NCI-H69 (cell line): ENCODE measurements around the gene DTL.

Experiments
- DNase-seq: peaks from one replicate; lab custom pipeline; 2025; lab: John Stamatoyannopoulos, UW

DTL gene

DNA sequence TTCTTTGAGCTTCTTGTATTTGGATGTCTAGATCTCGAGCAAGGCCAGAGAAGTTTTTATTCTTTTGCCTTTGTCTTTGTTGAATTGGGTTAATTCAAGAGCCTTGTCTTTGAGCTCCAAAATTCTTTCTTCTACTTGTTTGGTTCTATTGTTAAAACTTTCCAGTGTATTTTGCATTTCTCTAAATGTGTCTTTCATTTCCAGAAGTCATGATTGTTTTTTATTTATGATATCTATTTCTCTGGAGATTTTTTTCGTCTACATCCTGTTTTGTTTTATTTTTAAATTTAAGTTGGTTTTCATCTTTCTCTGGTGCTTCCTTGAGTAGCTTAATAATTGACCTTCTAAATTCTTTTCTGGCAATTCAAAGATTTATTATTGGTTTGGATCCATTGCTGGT lies 61.8 kb downstream of the DTL start:
- no peak for DNase-seq

DNA sequence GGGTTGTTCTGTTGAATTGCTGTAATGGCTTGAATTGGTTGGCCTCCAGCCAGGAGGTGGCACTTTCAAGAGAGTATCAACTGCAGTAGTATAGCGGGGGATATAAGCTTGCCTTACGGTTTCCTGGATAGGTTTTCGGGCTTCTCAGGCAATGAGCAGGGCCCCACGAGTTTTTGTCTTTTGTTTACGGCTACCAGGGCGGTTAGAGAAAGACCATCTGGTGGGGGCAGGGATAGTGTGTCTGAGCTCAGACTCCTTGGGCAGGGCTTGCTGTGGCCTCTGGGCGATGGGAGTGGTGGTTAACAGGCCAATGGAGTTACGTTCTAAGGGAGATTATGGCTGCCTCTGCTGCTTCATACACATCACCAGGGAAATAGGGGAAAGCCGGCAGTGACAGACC lies 62.8 kb downstream of the DTL start:
- peak; percentile 62 for DNase-seq

GRCh38 chr1:212098771-212099170 lies 63.2 kb downstream of the DTL start:
- DNase-seq = peak; percentile 29

GRCh38 chr1:212101251-212101650 lies 65.7 kb downstream of the DTL start:
- no peak for DNase-seq

DNA sequence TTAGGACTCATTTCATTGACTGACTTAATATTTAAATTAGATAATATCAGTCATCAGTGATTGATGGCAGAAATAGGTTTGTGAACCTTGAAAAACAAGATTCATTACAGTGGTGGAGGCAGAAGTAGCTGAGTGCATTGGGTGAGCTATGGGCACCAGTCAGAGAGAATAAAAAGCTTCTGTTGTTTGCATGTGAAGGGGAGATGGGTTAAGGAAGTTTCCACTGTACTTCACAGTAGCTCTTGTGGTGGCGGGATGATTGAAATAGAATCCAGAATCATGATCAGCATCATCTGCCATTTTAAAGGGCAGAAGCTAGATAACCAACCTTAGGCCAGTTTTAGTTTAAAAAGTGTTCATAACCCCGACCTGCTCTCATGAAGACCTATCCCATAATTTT lies 66.2 kb downstream of the DTL start:
- no peak for DNase-seq

GRCh38 chr1:212104586-212105325 lies 69.2 kb downstream of the DTL start:
- peak; percentile 39 for DNase-seq

DNA sequence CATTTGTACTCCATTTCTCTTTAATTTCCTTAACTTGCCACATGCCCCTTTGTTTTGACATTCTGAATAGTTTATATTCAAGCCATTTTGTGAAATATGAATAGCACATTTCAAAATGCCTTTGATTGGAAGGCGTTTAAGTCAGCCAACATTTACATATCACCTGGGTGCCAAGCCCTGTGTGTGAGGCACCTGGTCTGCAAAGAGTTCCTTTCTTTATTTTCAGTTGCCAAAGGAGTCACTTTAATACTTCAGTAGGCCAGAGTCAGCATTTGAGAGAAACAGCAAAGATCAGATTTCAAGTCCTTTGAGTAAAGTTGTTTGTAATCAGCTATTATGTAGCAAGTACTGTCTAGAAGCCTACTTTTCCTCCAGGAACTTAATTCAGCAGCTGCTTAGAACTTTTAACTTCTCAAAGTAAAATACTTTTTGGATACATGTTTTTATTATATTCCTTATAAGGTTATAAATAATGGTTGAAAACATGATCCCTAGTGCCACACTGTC lies 70.8 kb downstream of the DTL start:
- DNase-seq = peak; percentile 25

- no peak for DNase-seq
Observed at GRCh38 chr1:212107481-212107880, 71.9 kb downstream of the DTL start.

GRCh38 chr1:212108187-212108586 lies 72.6 kb downstream of the DTL start:
- DNase-seq = no peak

DNA sequence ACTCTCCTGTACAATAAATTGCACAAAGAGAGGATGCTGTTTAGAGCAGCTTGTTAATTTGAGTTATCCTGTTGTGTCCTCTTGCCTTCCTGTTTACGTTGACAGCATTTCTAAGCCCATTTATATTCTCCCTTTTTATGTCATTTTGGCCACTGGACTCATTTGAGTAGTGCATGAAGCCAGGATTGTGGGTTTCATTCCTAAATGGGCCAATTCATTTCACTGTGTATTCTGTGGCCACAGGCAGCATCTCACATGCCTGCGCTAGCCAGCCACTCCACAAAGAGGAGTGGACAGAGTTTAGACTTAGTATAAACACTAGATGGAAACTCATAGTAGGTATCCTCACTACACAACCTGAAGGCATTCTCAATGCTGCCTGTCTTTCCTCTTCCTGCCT lies 73.4 kb downstream of the DTL start:
- no peak for DNase-seq

- no peak for DNase-seq
Observed at GRCh38 chr1:212109728-212110127, 74.2 kb downstream of the DTL start.

DNA sequence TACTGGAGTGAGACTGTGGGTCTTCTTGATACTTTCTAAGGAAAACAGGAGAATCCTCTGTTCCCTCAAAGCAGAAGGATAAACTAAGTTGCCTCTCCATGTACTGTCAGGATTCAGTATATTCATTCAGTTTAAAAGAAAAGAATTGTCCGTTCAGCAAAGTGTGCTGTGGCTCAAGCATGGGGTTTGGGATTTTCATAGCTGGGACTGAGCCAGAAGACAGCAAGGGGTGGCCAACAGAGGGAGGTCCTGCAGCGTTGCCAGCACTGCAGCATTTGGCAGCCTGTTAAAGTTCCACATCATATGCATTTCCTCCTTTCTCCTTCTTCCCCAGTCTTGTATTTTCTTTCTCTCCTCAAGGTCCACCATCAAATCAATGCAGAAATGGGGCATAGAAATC lies 75.1 kb downstream of the DTL start:
- DNase-seq = peak; percentile 15

DNA sequence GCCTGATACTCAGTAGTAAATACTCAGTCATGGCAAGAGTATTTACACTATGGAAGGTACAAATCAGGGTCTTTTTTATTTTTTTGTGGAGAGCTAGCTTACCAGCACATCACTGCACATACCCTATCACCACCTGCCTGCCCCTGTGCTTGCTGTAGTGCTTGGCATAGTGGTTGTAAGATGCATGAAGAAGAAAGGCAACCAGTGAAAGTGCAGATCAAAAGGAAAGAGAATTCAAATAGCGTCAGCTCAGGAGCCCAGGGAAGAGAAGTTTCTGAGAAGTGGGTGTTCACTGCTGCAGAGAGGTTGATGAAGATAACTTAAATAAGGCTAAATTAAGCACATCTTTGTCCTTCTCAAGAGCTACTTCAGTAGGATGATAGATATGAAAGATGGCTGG lies 76.0 kb downstream of the DTL start:
- no peak for DNase-seq

DNA sequence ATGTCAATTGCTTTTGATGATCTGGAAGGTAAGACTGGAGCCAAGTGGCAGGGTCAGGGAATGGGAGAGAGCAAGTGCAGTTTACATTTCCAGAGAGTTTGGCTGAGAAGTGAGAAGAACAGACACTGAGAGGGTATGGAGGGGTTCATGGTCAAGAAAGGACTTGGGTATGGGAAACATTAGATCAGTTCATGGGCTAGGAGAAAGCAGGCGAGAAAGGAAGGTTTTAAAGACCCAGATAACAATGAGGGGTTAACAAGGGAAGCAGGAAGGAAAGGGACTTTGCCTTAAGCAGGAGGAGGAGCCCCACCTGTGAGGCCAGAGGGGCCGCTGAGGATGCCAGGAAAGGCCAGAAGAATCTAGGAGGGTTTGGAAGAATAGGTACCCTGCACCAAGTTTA lies 78.2 kb downstream of the DTL start:
- no peak for DNase-seq

GRCh38 chr1:212118167-212118871 lies 82.8 kb downstream of the DTL start:
- no peak for DNase-seq

GRCh38 chr1:212118872-212119260 lies 83.3 kb downstream of the DTL start:
- DNase-seq = no peak

DNA sequence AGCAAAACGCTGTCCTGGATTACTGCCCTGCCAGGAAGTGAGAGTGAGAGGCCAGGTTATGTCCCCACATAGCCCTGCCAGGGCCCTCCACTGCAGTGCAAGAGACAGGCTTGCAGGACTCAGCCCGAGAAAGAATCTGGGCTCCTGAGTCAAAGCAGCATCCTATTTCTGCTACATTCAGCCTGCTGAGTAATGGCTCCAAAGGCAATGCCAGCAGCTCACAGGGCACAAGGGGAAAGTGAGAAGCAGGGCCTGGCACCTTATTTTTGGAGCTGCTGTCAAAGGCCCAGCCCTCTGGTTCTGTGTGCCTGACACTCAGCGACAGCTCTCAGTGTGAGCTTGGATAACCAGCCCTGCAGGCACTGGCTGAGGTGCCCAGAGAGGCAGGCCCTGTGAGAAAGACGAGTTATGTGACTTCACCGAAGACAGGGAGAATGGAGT lies 83.9 kb downstream of the DTL start:
- no peak for DNase-seq

DNA sequence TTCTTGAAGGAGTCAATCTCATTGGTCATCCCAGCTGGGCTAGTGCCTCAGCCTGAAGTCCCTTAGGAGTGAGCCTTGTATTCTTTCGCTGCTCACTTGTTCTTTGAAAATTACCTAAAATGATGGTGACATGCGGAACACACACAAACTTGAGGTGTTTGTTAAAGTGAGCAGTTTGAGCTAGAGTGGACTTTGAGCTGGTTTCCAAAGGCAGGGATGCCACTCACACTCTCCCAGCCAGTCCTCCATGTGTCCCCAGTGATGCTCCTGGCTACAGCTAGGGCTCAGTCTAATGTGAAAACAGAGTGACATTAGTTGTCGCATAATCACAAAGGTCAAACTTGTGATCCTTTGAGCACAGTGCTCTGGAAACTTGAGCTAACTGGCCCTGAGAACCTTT lies 84.3 kb downstream of the DTL start:
- no peak for DNase-seq

DNA sequence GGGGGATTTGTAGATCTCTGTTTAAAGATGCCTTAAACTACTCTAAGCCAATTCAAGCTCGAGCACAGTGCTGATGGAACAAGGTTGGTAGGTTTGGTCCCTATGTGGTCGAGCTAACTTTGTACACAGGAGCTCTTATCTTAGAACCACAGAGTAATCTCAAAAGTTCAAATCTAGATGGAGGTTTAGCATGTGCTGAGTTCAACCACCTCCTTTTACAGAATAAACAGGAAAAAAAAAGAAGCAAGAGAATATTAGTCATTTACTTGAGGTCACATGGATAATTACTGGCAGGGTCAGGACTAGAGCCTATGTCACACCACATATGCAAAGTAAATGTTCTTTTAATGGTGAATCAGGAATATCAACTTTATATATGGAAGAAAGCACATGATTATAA lies 86.2 kb downstream of the DTL start:
- no peak for DNase-seq

GRCh38 chr1:212124690-212125582 lies 89.4 kb downstream of the DTL start:
- no peak for DNase-seq

DNA sequence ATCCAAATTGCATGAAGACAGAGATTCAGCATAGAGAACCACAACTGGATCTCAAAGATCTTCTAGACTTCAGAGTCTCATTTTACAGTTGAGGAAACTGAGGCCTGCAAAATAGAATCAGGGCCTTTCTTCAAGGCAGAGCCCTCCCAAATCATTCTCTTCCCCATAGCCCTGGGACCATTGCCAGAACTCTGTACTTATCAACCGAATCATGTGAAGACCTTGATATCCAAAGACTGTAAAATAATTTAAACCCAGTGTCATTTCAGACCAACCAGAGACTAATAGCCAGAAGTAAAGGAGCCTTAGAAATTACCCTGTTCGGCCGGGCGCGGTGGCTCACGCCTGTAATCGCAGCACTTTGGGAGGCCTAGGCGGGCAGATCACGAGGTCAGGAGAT lies 90.1 kb downstream of the DTL start:
- DNase-seq = no peak

DNA sequence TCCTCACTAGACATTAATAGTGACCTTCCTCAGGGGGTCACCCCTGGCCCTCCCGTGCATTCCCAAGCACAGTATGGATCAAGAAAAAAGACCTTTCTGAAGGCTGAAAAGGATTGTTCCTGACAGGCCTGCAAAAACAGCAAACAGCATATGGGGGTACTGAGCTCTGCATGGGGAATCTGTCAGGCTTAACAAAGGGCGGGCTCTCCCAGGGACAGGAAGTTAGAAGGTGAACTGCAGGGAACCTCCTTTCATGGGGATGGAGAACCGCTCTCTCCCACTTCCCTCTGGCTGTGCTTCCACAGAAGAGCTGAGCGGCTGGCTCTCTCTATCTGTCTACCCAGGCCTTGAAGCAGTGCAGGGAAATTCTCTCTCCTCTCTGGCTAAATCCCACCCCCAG lies 91.7 kb downstream of the DTL start:
- no peak for DNase-seq

GRCh38 chr1:212129781-212130180 lies 94.2 kb downstream of the DTL start:
- DNase-seq = no peak
